HK-2 (cell line): ENCODE data around the gene RPP25.

Experiments
- DNase-seq: peaks from one replicate; pipeline ENCODE4 v3.0.0-alpha.2; 2018; ENCODE audit not compliant: unreplicated experiment

Gene RPP25, protein sequence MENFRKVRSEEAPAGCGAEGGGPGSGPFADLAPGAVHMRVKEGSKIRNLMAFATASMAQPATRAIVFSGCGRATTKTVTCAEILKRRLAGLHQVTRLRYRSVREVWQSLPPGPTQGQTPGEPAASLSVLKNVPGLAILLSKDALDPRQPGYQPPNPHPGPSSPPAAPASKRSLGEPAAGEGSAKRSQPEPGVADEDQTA

DNA sequence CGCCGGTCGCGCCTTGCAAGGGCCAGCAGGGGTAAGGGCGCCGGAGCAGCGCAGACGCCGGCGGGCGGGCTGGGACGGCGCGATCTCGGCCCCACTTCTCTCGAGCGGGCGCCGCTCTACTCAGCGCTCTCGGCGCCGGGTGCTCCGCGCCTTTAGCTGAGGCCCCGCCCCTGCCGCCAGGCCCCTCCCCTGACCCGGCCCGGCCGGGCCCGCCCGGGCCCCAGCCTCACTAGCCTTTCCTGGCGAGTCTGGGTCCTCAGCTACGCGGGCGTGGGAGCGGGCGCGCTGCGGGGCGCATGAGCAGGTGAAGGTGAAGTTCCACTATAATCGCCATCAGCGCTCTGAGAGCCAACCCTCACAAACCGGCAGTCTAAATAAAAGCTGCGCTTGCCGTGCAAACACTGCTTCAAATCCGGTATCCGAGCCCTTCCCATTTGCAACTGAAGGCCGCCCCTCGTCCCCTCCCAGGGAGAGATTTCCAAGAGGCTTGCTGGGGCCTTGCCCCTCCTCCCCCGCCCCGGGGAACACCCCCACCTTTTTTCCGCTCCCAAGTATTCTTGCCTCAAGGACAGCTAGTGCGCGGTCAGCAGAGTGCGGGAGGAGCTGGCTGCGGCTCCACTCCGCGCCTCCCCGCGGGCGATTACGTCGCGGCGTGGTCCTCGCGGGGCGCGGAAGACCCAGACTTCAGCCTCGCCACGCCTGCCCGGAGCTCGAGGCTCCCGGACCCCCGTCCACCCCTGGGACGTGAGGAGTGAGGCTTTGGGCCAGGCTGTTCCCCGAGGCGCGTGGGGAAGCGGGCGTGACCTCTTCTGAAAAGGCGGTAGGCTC lies at the start of gene RPP25:
Gene RPP25 (minus strand): TSS at position 125 of the 828 bp plus-strand sequence. CDS start 189 bp downstream, outside the sequence.
- DNase-seq: peak; percentile 78

GRCh38 chr15:75002398-75002797 lies 45.8 kb upstream of the RPP25 start:
- DNase-seq: no peak

DNA sequence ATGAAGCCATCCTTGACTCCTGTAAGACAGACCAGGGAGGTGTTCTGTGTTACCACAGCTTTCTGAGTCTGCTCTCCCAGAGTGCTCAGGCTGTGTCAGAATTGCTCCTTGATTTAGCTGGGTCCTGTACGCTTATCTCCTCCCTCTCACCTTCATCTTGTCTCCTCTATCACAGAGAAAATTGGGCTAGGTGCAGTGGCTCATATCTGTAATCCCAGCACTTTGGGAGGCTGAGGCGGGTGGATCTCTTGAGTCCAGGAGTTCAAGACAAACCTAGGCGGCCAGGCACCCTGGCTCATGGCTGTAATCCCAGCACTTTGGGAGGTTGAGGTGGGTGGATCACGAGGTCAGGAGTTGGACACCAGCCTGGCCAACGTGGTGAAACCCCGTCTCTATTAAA lies 44.7 kb upstream of the RPP25 start:
- DNase-seq: no peak

DNA sequence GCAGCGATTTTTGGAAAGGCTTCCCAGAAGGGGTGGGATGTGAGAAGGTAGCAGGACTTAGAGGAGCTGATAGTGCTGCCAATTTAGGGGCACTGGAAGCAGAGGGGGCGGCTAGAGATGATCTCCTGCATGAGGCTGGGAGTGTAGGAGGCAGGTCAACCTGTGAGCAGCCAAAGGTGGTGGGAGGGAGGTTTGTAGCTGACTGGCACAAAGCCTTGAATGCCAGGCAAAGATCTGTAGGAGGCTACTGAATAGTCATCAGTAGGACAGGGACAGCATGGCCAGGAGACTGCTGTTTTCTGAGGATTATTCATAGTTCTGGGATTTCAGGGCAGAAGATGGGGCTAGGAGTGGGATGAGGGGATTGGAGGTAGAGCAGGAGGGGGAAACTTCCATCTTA lies 41.0 kb upstream of the RPP25 start:
- DNase-seq: no peak

DNA sequence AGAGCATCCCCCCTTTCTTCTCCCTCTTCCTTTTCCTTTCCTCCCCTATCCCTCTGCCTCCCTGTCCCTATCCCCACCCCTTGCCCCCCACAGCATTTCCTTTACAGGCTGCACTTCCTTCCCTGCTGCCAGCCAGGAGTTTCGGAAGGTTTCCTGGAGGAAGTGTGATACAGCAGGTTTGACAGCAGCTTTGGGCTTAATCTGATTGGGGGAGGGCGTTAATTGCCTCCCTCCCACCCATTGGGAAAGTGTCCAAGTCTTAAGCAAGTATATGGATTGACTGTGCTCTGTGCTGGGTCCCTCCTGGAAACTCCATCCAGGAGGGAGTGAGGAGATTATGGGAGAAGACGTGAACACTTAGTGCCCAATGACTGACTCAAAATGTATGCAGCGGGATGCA lies 40.6 kb upstream of the RPP25 start:
- DNase-seq: no peak

GRCh38 chr15:74995779-74996765 lies 39.5 kb upstream of the RPP25 start:
- no peak for DNase-seq

DNA sequence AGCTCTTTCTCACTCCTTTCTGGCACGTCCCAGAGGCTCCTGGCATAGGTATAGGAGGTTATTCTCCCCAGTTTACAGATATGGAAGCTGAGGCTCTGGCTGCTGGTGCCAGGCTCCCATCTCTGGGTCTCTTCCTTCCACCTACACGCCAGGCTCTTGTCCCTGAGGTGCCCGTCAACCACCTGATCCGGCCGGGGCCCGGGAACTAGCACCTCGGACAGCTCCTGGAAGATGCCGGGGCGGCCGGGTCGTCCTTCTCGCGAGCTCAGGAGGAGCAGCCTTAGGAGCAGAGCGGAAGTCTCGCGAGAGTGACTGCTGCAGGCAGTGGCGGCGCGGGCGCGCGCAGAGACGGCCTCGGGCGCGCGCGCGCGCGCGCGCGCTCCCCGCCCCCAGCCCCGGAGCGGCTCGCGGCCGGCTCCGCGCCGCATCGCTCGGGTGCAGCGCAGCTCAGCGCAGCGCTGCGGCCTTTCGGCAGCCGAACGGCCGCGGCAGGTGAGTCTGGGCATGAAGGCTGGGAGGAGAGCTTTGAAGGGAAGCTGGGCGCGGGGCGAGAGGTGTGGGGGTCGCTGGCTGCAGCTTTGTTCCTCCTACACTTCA lies 38.7 kb upstream of the RPP25 start, which contains the start of gene SCAMP5:
Gene SCAMP5 (plus strand): TSS at position 382 of the 597 bp plus-strand sequence. CDS start 16,277 bp downstream, outside the sequence.
- peak; percentile 89 for DNase-seq

GRCh38 chr15:74994685-74995084 lies 38.1 kb upstream of the RPP25 start:
- DNase-seq: no peak

GRCh38 chr15:74994236-74994635 lies 37.7 kb upstream of the RPP25 start:
- DNase-seq: no peak

DNA sequence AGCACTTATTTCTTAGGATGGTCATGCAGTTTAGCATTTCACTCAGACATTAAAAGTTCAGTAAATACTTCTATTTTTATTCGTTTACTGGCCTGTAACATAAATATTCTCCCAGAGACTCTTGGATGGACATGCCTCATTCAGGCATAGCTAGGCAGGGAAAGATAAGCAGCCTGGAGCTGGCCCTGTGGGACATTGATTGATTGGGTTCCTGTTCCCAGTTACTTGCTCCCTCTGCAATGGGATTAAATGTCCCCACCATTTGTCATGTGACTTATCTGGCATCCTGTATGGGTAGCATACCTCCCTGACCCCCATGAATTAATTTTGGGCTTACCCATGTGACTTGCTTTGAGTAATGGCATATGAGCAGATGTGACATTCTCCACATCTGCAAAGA lies 36.0 kb upstream of the RPP25 start:
- DNase-seq: no peak

- no peak for DNase-seq
Observed at GRCh38 chr15:74989527-74989926, 33.0 kb upstream of the RPP25 start.

DNA sequence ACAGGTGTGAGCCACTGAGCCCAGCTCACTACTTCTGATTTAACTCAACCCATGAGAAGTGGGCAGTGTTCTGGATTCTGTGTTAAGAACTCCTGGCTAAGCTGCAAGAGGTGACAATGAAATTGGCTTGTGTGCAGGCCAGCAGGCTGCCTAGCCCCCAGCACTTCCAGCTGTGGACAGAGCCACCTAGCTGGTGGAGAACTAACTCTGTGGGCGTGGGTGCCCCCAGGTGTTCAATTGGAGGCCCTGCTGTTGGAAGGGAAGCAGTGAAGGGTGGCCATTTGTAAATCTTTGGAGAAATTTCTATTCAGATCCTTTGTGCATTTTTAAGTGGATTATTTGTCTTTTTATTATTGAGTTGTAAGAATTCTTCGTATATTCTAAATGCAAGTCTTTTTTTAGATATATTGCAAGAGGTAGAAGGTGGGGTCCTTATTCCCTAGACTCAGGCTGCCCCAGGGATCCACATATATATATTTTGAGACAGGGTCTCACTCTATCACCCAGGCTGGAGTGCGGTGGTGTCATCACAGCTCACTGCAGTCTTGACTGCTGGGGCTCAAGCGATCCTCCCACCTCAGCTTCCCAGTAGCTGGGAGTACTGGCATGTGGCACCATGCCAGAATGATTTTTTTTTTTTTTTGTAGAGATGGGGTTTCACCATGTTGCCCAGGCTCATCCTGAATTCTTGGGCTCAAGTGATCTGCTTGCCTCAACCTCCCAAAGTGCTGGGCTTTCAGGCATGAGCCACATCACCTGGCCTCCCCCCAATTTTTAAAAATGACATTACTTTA lies 31.6 kb upstream of the RPP25 start:
- peak; percentile 54 for DNase-seq

- no peak for DNase-seq
Observed at GRCh38 chr15:74983725-74984231, 27.2 kb upstream of the RPP25 start.

DNA sequence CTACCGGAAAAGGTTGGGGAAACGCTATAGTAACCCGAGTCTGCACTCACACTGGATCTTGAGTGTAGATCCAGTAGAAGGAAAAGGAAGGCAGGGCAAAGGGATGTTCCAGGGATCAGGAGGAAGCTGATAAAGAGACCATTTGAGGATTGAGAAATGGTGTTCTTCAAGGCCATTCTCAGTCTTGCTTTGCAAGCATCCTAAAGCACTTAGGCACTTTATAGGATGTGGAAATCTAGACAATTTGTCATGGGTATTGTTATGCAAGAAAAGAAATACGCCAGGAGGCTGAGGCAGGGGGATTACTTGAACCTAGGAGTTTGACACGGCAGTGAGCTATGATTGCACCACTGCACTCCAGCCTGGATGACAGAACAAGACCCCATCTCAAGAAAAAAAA lies 25.6 kb upstream of the RPP25 start:
- DNase-seq: no peak

- no peak for DNase-seq
Observed at GRCh38 chr15:74978503-74978902, 21.9 kb upstream of the RPP25 start.

- DNase-seq: no peak
Observed at GRCh38 chr15:74978077-74978476, 21.5 kb upstream of the RPP25 start.

GRCh38 chr15:74977599-74977998 lies 21.0 kb upstream of the RPP25 start:
- no peak for DNase-seq

- DNase-seq: no peak
Observed at GRCh38 chr15:74976159-74976558, 19.6 kb upstream of the RPP25 start.

DNA sequence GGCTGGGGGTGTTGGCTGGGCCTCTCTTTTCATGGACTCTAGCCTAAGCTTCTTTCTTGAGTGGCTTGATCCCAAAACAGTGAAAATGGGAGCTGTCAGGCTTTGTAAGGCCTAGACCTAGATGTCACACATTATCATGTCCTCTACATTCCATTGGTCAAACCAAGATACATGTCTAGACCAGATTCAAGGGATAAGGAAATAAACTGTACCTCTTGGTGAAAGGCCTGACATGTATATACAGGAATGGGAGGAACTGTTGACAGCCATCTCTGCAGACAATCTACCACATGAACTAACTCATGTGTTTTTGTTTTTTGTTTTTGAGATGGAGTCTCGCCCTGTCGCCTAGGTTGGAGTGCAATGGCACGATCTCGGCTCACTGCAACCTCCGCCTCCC lies 11.1 kb upstream of the RPP25 start:
- DNase-seq: no peak

DNA sequence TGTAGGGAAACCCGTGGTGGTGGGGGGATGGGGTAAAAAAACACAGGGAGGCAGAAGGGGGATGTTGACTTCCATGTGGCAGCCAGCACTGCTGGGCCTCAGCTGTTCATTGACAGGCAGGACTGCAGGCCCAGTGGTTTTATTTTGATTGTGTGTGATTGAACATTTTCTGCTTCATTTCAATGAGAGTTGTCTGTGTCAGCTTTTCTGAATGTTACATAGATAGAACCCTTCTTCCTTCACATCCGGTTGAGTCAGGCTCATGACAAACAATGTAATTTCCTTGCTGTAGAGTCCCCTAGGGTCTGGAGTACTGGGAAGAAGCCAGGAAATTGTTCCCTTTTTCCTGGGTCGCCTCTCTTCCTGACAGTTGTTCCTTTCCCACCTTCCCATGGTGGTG lies 8.2 kb upstream of the RPP25 start:
- DNase-seq: no peak

DNA sequence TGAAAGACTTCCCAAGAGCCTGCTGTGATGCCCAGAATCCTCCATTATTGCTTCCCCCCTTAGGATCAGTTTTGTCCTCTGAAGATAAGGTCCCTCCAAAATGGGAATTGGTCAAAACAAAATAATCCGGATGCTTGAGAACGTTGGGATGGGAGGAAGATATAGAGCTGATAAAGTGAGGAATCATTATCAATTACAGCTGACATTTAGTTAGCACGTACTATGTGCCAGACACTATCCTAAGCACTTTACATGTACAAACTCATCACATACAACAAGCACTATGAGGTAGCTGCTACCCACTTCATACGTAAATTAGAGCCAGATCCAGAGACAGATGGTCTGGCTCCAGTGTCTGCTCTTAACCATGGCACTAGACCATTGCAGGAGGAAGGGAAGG lies 6.6 kb upstream of the RPP25 start:
- DNase-seq: no peak
